Tongue (tissue), 2 donors: Measurements from ENCODE around the gene TANGO2. TPM values are rescaled to one million over a fixed set of nuclear protein-coding genes. Genes with fewer than 3 reads are reported as not detected.

Experiments
- DNase-seq: peaks from one replicate; pipeline ENCODE4 v3.0.0-alpha.2; 2015
- total RNA-seq: library from RNA; depleted of rRNA; stranded (reverse); fragments of >200 nt; gene quantifications from one replicate; pipeline ENCODE4 v1.2.3, GENCODE V29; 2014

Gene TANGO2
- total RNA-seq, 1 donor from 2014 or later = 25.2 TPM

DNA sequence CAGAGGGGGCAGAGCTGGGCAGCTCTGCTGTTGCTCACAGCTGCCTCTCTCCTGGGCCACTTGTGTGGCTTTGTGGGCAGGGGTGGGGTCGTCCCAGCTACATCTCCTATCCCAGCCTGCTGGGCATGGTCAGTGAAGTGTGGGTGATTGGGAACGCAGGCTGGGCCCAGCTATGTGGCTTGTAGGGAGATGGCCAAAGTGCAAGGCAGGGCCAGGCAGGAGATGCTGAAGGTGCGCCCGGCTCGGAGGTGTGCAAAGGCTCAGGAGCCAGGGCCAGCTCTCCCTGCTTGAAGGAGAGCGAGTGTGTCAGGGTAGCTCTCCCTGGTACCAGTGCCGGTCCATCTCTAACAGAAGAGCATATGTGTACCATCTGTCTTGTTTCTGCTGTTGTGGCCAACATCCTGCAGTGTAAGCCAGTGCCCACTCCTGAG is 86.6 kb downstream of the TANGO2 start:
- DNase-seq = no peak

DNA sequence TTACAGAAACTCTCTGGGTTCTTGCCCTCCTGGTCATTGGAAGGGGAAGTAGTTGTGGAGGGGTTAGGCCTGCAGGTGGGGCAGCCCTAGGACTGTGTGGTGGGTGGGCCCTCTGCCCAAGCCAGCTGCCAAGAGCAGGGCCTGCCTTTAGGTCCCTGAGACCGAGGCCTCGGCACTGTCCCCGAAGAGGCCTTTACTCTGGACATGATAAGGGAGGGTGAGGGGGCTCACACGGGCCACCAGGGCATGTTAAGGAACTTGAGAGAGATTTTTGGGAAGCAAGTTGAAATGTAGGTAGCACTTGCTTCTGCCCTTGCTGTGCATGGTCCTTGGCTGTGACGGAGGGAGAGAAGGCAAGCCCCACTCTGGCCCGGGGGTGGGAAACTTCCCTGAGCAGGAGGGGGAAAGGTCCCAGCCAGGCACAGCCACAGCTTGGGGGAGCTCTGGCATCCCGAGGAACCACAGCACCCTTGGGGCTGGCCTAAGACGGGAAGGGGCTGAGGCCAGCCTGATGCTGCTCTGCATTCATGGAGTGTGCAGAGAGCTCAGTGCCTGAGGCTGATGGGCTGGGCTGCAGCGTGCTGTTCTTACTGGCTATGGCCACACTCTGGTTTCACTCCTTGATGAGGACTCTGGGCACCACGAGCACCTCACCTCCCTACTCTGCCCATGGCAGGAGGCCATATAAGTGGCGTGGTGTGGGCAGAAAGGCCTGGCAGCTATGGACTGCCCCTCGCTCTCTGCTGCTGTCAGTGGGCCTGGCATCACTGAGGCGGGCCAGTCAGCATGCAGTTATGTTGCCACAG is 87.2 kb downstream of the TANGO2 start:
- DNase-seq = no peak

DNA sequence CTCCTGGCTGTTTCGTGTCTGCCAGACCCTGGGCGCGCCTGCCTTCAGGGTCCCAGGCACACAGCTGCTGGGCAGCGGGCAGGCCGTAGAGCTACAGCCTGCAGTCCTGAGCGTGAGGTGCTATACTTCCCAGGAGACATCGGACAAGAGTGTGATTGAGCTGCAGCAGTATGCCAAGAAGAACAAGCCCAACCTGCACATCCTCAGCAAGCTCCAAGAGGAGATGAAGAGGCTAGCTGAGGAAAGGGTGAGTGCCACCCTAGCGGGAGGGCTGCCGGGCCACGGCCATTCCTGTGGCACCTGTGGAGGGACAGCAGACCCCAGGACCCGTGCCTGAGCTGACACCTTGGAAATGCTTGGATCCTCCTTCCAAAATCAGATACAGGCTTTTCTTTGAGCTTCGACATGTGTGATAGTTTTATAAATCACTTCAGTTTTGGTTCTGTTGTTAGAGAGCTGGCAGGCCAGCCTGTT is 87.9 kb downstream of the TANGO2 start:
- no peak for DNase-seq

DNA sequence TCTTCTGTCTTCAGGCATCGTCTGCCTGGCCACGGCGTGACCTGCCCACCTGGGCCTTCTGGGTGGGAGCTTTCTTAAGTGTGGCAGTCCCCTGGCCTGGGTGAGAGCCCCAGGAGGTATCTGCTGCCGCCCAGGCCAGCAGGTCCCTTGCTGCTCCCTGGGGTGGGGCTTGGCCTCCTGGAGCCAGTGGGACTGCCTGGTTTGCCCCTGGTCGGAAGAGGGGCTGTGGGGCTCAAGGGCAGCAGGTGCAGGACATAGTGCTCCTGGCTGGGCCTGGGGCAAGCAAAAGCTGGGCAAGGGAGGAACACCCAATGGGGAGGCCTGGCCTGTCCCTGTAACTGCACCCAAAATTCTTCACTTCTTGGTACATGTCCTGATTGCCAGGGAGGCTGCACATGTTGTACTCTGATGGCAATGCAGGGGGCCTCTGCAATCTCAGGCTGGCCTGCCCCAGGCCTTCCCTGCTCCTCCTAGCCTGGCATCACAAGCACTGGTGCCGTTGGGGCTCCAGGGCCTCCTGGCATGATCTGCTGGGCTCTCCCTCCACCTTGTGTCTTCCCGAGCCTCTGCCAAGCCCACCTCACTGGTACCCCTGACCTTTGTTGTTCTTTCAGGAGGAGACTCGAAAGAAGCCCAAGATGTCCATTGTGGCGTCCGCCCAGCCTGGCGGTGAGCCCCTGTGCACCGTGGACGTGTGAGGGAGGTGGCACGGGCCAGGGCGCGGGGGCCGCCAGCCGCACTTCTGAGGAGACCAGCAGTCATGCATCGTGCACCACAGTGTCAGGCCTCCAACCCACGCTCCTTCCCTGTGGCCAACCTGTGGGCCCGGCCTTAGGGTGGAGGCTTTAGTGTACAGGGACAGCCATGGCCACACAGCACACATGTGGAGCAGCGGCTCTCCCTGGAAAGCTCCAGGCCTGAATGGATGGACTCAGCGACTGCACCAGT is 88.8 kb downstream of the TANGO2 start:
- no peak for DNase-seq

DNA sequence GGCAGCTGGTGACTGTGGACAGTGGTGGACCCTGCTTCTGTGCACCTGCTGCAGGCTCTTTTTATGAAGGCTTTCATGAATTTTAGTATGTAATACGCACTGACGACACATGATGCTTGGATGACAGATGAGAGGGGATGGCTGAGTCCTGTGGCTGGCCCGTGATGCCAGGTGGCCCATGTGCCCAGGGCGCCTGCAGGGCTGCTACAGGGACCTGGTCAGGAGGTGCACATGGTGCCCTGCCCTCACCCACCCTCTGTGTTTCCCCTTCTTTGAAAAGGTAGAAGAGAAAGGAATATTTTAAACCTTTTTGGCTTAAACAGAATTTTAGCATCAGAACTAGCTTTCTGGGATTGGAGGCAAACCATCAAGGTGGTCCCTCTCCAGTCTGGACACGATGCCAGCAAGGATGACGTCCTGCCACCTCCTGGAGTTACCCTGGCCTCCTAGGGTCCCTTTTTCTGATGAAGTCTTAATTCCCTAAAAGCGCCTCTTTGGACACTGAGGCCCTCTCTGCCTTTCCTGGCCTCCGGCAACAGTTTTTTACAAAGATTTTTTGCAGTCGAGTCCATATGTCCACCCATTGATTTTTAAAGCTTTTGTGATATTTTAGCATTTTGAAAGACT is 89.6 kb downstream of the TANGO2 start:
- DNase-seq = no peak

DNA sequence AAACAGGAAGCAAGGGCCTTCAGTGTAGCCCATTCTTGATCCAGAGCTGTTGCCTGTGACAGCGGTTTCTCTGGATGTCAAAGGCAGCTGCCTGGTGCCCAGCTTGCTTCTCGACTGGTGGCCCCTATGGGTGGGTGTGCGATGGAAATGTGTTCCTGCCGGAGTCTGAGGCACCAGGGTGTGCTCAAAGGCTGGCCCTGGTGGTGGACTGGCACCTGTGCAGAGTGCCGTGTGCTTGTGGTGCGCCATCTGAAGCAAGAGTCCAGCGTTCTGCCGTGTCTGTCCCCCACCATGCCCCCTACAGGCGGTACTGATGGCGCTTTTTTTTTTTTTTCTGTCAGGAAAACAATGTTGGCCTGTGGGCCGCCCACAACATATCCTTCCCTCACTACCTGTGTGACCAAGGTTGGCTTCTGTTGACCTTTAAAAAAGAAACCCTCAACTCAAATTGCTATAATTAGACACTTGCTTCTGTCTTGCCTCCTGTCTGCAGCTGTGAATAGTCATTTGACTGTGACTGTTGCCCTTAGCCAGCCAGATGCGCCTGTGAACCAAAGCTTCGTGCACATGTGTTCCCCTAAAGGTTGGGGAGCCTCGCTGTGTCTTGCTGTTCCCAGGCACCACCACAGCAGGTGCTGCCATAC is 90.3 kb downstream of the TANGO2 start:
- no peak for DNase-seq

DNA sequence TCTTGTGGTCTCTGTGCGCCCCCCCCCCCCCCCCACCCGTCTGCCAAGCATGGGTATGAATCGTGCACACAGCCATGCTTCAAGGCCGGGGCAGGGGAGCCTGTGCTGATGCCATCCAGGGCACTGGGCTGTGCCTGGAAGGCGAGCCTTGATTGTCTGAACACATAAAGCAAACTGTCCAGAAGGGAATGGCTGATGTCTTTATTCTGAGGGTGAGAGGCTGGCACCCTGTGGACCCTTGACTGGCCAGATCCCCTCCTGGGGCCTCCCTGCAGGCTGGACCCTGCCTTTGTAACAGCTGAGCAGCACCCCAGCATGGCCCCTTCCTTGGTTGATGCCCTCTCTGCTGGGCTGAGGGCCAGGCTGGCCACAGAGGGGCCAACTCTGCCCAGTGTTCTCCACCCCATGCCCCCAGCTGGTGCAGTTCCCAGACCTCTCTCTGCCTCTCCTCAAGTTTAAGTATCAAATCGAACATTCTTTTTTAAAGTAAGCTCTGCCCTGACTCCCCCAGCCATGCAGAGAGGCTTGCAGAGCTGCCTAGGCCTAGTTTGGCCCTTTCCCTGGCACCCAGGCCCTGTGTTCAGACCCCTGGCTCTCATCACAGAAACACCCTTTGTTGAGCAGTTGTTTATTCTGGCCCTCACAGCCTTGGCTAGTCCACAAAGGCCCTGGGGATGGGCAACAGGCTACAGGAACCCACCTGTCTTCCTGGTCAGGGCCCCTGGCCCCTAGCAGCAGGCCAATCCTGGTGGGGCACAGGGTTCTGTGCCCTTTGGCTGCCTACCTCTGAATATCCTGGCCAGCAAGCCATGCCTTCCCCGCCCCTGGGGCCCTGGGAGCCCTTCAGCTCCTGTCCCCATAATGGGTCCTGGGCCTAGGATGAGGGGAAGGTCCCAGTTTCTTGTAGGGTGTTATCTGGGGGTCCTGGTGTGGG is 91.0 kb downstream of the TANGO2 start:
- no peak for DNase-seq

DNA sequence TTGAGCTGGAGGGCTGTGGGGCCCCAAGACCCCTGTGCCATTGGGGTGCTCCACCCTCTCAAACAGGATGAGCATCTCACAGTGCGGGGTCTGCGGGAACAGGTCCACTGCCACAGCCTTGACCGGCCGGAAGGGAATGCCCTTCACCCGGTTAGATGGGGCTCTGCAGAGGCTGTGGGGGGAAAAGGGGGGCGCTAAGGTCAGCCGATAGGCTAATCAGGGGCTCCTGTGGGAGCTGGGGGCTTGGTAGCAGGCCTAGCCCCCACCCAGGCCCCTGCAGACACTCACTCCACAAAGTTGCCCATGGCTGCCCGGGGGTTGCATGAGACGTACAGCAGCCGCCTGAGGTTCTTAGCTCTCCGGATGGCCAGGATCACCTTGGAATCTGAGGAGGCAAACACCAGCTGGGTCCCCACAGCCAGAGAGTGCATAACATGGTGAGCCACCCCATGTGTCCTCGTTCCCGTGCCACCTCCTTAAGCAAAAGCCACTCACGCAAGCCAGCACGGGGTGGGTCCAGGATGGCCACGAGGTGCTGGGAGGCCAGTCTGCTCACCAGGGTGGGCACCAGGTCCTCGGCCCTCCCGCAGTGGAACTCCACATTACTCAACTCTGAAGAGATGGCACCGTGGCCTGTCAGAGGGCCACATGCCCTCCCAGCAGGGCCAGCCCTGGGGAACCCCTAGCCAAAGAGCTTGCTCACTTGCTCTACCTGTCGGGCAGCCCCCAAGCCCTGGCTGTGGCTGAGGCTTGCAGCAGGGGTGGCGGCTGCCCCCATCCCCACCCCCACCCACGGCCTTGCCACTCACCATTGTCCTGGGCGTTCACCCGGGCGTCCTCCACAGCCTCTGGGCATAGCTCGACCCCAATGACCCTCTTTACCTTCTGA is 92.0 kb downstream of the TANGO2 start:
- DNase-seq = no peak

DNA sequence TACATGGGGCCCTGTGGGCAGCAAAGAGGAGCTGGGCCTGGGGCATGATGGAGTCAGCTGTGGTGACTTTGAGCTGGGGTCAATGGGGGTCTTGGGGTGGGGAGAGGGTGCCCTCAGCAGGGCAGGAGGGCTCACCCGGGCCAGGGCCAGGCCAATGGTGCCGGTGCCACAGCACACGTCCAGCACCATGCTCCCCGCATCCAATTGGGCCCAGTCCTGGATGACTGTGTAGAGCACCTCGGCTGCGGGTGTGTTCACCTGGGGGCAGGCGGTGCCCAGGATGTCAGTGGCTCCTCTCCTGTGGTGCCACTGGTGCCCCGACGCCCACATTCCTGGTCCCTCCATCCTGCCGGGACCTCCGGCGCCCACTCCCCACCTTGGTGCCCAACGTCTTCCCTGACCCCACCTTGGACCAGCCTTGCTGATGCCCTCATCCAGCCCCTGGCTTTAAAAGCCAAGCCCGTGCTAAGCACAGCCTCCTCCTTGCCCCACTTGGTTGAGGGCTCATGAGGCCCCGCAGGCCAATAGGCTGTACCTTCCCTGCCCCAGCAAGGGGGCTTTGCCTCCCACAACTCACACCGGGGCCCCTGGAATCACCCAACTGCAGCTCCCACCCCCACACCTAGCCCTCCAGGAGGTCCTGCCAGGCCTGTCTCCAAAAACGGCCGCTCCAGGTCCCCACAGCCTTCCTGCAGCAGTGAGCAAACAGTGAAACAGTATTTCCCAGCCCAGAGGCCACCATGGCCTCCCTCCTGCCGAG is 92.8 kb downstream of the TANGO2 start:
- DNase-seq = no peak

DNA sequence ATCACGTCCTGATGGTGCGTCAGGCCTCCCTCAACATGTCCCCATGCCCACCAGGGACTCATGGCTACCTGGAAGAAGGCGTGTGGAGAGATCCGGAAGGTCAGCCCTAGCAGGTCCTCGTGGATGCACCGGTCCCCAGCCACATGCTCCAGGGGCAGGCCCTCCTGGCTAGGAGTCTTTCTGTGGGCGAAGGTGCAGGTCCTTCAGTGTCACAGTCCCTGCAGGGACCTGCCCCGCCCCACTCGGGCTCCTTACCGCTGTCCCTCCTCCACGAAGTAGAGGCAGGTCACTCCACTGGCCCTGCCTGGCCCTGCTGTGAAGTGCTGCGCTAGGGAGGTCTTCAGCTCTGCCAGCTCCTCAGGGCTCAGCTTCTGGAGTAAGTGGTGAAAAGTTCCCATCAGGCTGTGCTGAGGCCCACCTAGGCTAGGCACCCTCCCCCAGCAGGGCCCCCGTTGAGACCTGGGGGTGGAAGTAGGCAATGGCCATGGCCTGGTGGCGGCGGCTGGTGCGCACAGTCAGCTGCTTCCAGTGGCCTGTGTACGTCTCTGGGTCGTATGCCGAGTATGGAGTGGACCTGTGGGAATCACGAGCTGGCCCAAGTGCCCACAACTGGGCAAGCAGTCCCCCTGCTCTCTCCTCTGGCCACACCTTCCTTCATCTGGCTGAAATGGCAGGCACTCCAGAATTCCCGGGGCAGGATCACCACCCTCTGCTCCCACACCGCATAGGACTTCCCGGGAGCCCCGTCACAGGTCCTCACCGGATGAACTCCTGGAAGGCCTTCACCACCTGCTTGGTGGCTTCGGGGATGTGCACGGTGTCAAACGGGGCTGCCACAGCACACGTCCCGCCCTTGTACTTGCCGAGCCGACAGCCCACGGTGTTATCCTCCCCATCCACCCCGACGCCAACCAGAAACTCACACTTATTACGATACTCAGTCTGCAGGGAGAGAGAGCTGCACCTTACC is 93.9 kb downstream of the TANGO2 start:
- DNase-seq = no peak

DNA sequence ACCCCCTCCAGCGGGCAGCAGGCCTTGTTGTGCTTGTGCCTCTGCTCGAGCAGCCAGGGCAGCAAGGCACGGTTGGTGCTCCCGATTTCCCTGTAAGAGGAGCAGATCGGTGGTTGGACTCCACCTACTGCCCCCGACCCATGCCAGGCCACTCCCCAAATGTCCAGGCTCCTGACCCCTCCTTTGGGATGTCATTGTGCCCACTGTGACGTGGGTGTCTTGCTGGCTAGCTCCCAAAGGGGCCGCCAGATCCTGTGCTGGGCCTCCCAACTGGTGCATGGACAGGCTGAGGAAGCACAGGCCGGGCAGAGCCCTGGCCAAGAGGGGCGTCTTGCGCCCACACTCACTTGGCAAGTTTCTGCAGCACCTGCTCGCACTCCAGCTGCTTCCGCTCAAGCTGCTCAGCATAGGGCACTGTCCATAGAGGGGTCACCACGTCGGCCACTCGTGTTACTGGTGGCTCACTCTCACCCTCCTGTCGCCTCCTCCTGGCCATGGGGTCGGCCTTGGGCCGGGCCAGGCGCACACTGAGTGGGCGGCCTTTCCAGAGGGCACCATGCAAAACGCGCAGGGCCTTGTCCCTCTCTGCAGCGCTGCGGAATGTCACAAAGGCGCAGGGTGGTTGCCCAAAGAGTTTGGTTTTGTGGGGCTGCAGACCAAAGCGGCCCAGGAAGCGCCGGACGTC is 94.9 kb downstream of the TANGO2 start, which contains the start of gene RANBP1:
Gene RANBP1 (plus strand): TSS at position 414 of the 685 bp plus-strand sequence. CDS start 81 bp downstream, at position 495.
- peak; percentile 50 for DNase-seq

DNA sequence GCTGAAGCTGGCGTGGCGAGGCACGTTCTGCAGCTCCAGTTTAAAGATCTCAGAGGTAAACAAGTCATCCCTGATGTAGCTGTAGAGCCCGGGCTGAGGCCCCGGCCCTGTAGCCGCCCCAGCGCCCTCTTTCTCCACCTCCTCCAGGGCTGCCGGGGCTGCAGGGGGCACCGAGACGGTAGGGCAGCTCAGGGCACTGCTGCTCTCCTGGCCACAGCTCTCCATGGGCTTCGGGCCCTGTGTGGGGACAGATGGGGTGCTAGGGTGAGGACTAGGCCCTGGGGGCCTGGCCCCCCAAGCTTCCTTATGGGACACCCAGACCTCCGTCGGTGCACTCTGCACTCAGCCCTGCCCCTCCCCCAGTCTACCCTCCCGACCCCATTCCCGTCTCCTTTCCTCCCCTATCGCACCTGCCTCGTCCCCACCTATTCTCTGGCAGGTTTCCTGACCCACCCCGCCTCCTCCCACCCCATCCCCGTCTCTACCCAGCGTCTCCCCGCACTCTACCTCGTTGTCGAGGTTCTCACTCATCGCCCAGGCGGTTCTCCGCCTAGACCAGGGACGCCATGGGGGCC is 95.6 kb downstream of the TANGO2 start:
- no peak for DNase-seq
